Adrenal gland (tissue), 5 donors: ENCODE measurements around the gene RGS7.

Experiments
- CTCF ChIP-seq, 6 experiments: fragments of 450-650 bp in 4 of 6; fragments of 200-600 bp in 2 of 6; sonication (generic) in 1 of 6; IDR thresholded peaks; 1 replicate in 5 of 6; 2 replicates in 1 of 6; pipeline versions ENCODE4 v1.5.1 to v1.8.0; 2016 to 2021; ENCODE audit warnings: antibody characterized with exemption in 6 of 6, mild to moderate bottlenecking in 2 of 6, moderate library complexity in 1 of 6
- POLR2A ChIP-seq, 2 donors: fragments of 450-650 bp; IDR thresholded peaks; one replicate each; pipeline ENCODE4 v1.6.1; 2017; ENCODE audit warnings: antibody characterized with exemption in 2 of 2, mild to moderate bottlenecking in 2 of 2, moderate library complexity in 1 of 2
- donor health status: DM: no; HTN: no; CAD: no.

- TF ChIP-seq POLR2A (IDR thresholded peaks at IDR 0.05) (no peak), CTCF (IDR thresholded peaks at IDR 0.05) (no peak)
Observed at GRCh38 chr1:241237873-241238272, 119.1 kb downstream of the RGS7 start.
